ENCODE results near the gene ZNF746.
"Not testable (repeated sequence)": the region's sequence is repeated elsewhere in the genome, so short reads cannot be mapped to it uniquely, and the experiment has no call there.

ZNF746 gene

GRCh38 chr7:149497467-149498261 is at the start of gene ZNF746:
Gene ZNF746 (minus strand): TSS chr7:149497809. CDS start chr7:149497536, 273 bp downstream.
- DNase-seq (ENCODE audit: low read depth in 2 of 2) = peak; percentile 69 to 74

- DNase-seq (ENCODE audit: low read depth in 2 of 2) = no peak
Measured at GRCh38 chr7:149547126-149547525, 49.5 kb upstream of the ZNF746 start.

GRCh38 chr7:149546331-149546730 is 48.7 kb upstream of the ZNF746 start:
- DNase-seq (ENCODE audit: low read depth in 2 of 2) = no peak

- DNase-seq (ENCODE audit: low read depth in 2 of 2) = no peak
Measured at GRCh38 chr7:149544028-149544427, 46.4 kb upstream of the ZNF746 start.

GRCh38 chr7:149532654-149533053 is 35.0 kb upstream of the ZNF746 start:
- no peak for DNase-seq (ENCODE audit: low read depth in 2 of 2)

- no peak for DNase-seq (ENCODE audit: low read depth in 2 of 2)
Measured at GRCh38 chr7:149529136-149529718, 31.6 kb upstream of the ZNF746 start.

- no peak for DNase-seq (ENCODE audit: low read depth in 2 of 2)
Measured at GRCh38 chr7:149527414-149527813, 29.8 kb upstream of the ZNF746 start.

GRCh38 chr7:149525280-149525679 is 27.7 kb upstream of the ZNF746 start:
- no peak for DNase-seq (ENCODE audit: low read depth in 2 of 2)

- DNase-seq (ENCODE audit: low read depth in 2 of 2) = no peak
Measured at GRCh38 chr7:149524394-149524793, 26.8 kb upstream of the ZNF746 start.

GRCh38 chr7:149510248-149510647 is 12.6 kb upstream of the ZNF746 start:
- DNase-seq (ENCODE audit: low read depth in 2 of 2) = no peak

- DNase-seq (ENCODE audit: low read depth in 2 of 2) = no peak
Measured at GRCh38 chr7:149509774-149510173, 12.2 kb upstream of the ZNF746 start.

- DNase-seq (ENCODE audit: low read depth in 2 of 2) = no peak
Measured at GRCh38 chr7:149505551-149505950, 7.9 kb upstream of the ZNF746 start.

GRCh38 chr7:149501651-149502050 is 4.0 kb upstream of the ZNF746 start:
- DNase-seq (ENCODE audit: low read depth in 2 of 2) = no peak

- DNase-seq (ENCODE audit: low read depth in 2 of 2) = no peak
Measured at GRCh38 chr7:149500910-149501309, 3.3 kb upstream of the ZNF746 start.

GRCh38 chr7:149500201-149500600 is 2.6 kb upstream of the ZNF746 start:
- DNase-seq (ENCODE audit: low read depth in 2 of 2) = no peak

GRCh38 chr7:149498811-149499210 is 1.2 kb upstream of the ZNF746 start:
- no peak for DNase-seq (ENCODE audit: low read depth in 2 of 2)

GRCh38 chr7:149496642-149497391 is 792 bp downstream of the ZNF746 start:
- peak; percentile 18 to 21 for DNase-seq (ENCODE audit: low read depth in 2 of 2)

- no peak for DNase-seq (ENCODE audit: low read depth in 2 of 2)
Measured at GRCh38 chr7:149495785-149496641, 1.6 kb downstream of the ZNF746 start.

GRCh38 chr7:149494738-149495368 is 2.8 kb downstream of the ZNF746 start:
- DNase-seq (ENCODE audit: low read depth in 2 of 2) = no peak

GRCh38 chr7:149493975-149494374 is 3.6 kb downstream of the ZNF746 start:
- DNase-seq (ENCODE audit: low read depth in 2 of 2) = not testable (repeated sequence)

- DNase-seq (ENCODE audit: low read depth in 2 of 2) = no peak
Measured at GRCh38 chr7:149493366-149493765, 4.2 kb downstream of the ZNF746 start.

Measured in activated CD4-positive, alpha-beta T cell treated with anti-CD3 and anti-CD28 coated beads for 24 hours (primary cell).